Smooth muscle cell (in vitro differentiated cells): ENCODE measurements around the gene TTLL12. TPM values are rescaled to one million over a fixed set of nuclear protein-coding genes. Genes with fewer than 3 reads are reported as not detected.

ENCODE experiments used
- DNase-seq: peaks from one replicate; lab custom pipeline; 2025; ENCODE audit not compliant: unreplicated experiment; lab: John Stamatoyannopoulos, UW
- H2AFZ ChIP-seq: fragments of 200-600 bp; sonication (generic); 2 replicates; pipeline ENCODE4 v1.6.0; 2016; ENCODE audit warnings: antibody characterized with exemption, low read depth, mild to moderate bottlenecking
- H3F3A ChIP-seq: fragments of 200-600 bp; sonication (generic); 2 replicates; pipeline ENCODE4 v1.6.0; 2017; ENCODE audit warnings: antibody characterized with exemption, low read depth
- H3K27ac ChIP-seq: fragments of 200-600 bp; sonication (generic); 2 replicates; pipeline ENCODE4 v1.5.1; 2016; ENCODE audit warnings: low read depth, mild to moderate bottlenecking
- H3K27me3 ChIP-seq: fragments of 200-600 bp; sonication (generic); 2 replicates; pipeline ENCODE4 v1.6.1; 2016; ENCODE audit warnings: low read depth, mild to moderate bottlenecking
- H3K36me3 ChIP-seq: fragments of 200-600 bp; sonication (generic); 2 replicates; pipeline ENCODE4 v1.5.1; 2016; ENCODE audit warnings: low read depth
- H3K4me1 ChIP-seq: fragments of 200-600 bp; sonication (generic); 2 replicates; pipeline ENCODE4 v1.5.1; 2016; ENCODE audit warnings: low read depth
- H3K4me2 ChIP-seq: fragments of 200-600 bp; sonication (generic); 2 replicates; pipeline ENCODE4 v1.6.0; 2016; ENCODE audit warnings: mild to moderate bottlenecking
- H3K4me3 ChIP-seq: fragments of 200-600 bp; sonication (generic); 2 replicates; pipeline ENCODE4 v1.5.1; 2016; ENCODE audit warnings: mild to moderate bottlenecking
- H3K79me2 ChIP-seq: fragments of 200-600 bp; sonication (generic); 2 replicates; pipeline ENCODE4 v1.6.0; 2016; ENCODE audit warnings: low read depth, mild to moderate bottlenecking
- H3K9ac ChIP-seq: fragments of 200-600 bp; sonication (generic); 2 replicates; pipeline ENCODE4 v1.6.0; 2016; ENCODE audit warnings: low read depth
- H3K9me3 ChIP-seq: fragments of 200-600 bp; sonication (generic); replicated peaks from 2 replicates; pipeline ENCODE4 v1.5.1; 2016; ENCODE audit warnings: low read depth
- H4K20me1 ChIP-seq: fragments of 200-600 bp; sonication (generic); 2 replicates; pipeline ENCODE4 v1.6.0; 2016; ENCODE audit warnings: low read depth
- WGBS: methylation state at CpG from one replicate; pipeline ENCODE4 v1.1.7; 2016; ENCODE audit warnings: low lambda C conversion rate; 5-methylcytosine and 5-hydroxymethylcytosine counted together
- polyA plus RNA-seq: library from polyadenylated mRNA; unstranded; fragments of >200 nt; fragmentation: Nextera tagmentation; extraction: Ambion mirVana; gene quantifications from 2 replicates; pipeline ENCODE4 v1.2.1, GENCODE V29; 2016
- total RNA-seq: library from RNA; depleted of rRNA; stranded (reverse); fragments of >200 nt; gene quantifications from 2 replicates; pipeline ENCODE4 v1.2.3, GENCODE V29; 2014
- TF ChIP-seq, protein P1 (sequence below): fragments of 200-600 bp; sonication (generic); IDR thresholded peaks from 2 replicates; pipeline ENCODE4 v1.5.1; 2017; ENCODE audit warnings: borderline replicate concordance, mild to moderate bottlenecking, antibody characterized with exemption; ENCODE audit not compliant: insufficient read depth, poor library complexity, severe bottlenecking

The TTLL12 gene
- total and polyA plus RNA-seq, 2 experiments from 2014 or later = 23.5 to 31.6 TPM

DNA sequence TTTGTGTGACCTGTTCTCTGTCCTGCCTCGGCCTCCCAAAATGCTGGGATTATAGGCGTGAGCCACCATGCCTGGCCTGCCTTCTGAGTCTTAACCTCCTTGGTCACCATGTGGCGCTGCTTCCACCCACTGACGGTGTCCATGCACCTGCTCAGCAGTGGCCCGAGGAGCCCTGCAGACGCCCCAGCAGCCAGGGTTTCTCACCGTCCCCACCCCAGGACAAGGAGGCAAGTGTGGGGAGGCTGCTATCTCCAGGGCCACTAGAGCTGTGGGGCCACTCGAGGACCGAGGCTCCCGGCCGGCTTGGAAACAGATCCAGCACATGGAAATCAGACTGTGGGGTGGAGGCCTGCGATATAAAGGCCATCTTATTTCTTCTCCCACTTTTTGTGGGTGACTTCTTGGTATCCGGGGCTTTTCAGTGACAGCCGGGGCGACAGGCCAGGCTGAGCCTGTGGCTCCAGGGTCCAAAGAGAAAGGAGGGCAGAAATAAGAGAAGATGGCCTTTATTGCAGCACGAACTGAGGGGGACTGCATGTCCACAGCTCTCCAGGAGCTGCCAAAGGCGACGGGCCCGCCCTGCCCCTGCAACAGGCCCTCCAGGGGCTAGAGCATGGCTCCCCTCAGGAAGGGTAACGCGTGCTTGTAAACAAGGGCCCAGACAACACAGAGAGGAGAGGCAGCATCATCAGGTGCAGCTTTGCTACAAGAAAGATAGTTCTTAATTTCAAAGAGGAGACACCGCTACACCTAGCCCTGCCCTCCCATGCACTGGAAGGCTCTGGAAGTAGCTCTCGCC is 20.6 kb downstream of the TTLL12 start:
- Histone ChIP-seq H3F3A (no peaks in the 10 kb centered on the region), H3K4me1 (no peaks in the 10 kb centered on the region), H2AFZ (no peak overlapping the region), H3K27ac (no peak overlapping the region), H3K9me3 (no peaks in the 10 kb centered on the region), H3K27me3 (no peaks in the 10 kb centered on the region), H3K4me2 (no peak overlapping the region), H3K9ac (no peak overlapping the region), H3K79me2 (no peaks in the 10 kb centered on the region), H3K4me3 (no peak overlapping the region), H4K20me1 (no peaks in the 10 kb centered on the region), H3K36me3 (no peaks in the 10 kb centered on the region)
- 84% methylated on average over 23 of the region's 23 CpGs for WGBS
- TF ChIP-seq, protein P1, sequence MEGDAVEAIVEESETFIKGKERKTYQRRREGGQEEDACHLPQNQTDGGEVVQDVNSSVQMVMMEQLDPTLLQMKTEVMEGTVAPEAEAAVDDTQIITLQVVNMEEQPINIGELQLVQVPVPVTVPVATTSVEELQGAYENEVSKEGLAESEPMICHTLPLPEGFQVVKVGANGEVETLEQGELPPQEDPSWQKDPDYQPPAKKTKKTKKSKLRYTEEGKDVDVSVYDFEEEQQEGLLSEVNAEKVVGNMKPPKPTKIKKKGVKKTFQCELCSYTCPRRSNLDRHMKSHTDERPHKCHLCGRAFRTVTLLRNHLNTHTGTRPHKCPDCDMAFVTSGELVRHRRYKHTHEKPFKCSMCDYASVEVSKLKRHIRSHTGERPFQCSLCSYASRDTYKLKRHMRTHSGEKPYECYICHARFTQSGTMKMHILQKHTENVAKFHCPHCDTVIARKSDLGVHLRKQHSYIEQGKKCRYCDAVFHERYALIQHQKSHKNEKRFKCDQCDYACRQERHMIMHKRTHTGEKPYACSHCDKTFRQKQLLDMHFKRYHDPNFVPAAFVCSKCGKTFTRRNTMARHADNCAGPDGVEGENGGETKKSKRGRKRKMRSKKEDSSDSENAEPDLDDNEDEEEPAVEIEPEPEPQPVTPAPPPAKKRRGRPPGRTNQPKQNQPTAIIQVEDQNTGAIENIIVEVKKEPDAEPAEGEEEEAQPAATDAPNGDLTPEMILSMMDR = no peak
- no peak for DNase-seq

DNA sequence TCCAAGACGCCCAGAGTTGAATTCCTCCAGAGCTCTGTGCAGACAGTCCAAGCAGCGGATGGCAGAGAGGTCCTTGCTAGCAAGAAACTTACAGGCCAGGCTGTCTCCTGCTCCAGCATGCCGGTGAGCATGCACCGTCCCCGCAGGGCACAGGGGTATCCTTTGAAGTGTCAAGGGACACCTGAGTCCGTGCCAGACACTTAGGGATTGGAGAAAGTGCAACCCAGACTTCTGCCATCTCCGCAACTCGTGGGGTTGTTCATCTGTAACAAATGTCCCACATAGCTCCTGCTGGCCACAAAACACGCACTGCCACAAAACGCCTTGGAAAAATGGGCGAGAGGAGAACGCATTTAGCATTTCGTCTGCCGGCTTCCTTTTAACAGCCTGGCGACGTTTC is 22.3 kb downstream of the TTLL12 start:
- Histone ChIP-seq H3K27me3 (no peaks in the 10 kb centered on the region), H3K9me3 (no peaks in the 10 kb centered on the region), H3K9ac (no peak overlapping the region), H2AFZ (no peak overlapping the region), H4K20me1 (peaks cover 14% of the 10 kb centered on the region), H3K4me2 (no peak overlapping the region), H3K36me3 (no peaks in the 10 kb centered on the region), H3K4me1 (no peaks in the 10 kb centered on the region), H3K79me2 (no peaks in the 10 kb centered on the region), H3F3A (no peaks in the 10 kb centered on the region), H3K4me3 (no peak overlapping the region), H3K27ac (no peak overlapping the region)
- no peak for DNase-seq
- TF ChIP-seq, protein P1 = no peak
- 77% methylated on average over 16 of the region's 16 CpGs for WGBS

DNA sequence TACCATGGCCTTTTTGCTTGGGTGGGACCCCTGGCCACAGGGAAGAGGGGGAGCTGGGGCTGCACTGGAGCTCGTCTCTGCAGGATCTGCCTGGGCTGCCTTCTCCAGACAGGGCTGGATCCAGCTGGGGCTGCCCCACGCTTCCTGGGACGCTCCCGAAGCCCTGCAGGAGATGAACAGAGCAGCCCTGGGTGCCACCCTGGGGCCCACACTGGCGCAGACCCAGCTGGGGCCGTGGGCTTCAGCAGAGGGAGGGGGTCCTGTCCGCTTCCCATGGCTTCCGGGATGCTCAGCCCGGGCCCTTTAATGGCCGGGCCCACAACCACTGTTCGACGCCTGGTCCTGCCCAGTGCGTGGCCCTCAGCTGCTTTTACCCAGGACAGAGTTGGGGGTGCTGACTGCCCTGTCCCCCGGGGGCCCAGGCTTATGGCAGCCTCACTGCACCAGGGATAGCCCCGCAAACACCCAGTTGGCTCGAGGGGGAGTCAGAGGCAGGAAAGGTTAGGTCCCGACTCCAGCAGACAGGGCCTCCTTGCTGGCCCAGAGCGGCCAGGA is 23.6 kb downstream of the TTLL12 start:
- DNase-seq = no peak
- no peaks in the 10 kb centered on the region for H3K79me2 ChIP-seq
- H4K20me1 ChIP-seq = peaks cover 28% of the 10 kb centered on the region
- no peaks in the 10 kb centered on the region for H3K36me3 ChIP-seq
- H3K9ac ChIP-seq = no peak overlapping the region
- no peak overlapping the region for H3K4me2 ChIP-seq
- H3F3A ChIP-seq = no peaks in the 10 kb centered on the region
- 96% methylated on average over 18 of the region's 18 CpGs for WGBS
- H3K27me3 ChIP-seq = no peaks in the 10 kb centered on the region
- no peaks in the 10 kb centered on the region for H3K4me1 ChIP-seq
- H3K4me3 ChIP-seq = no peak overlapping the region
- H3K9me3 ChIP-seq = no peaks in the 10 kb centered on the region
- no peak overlapping the region for H2AFZ ChIP-seq
- TF ChIP-seq, protein P1 = no peak
- H3K27ac ChIP-seq = no peak overlapping the region
